H1 (cell line): ENCODE data around the gene CT45A10.

Source experiments
- CTCF ChIP-seq, 3 experiments: IDR thresholded peaks; 1 replicate in 2 of 3; 2 replicates in 1 of 3; pipeline versions ENCODE4 v1.5.1 to v1.6.1; 2011; ENCODE audit warnings: low read length in 3 of 3, mild to moderate bottlenecking in 3 of 3, inconsistent platforms in 2 of 3, low read depth in 1 of 3, moderate library complexity in 1 of 3; ENCODE audit not compliant: insufficient read depth in 1 of 3; ENCODE audit errors: control extremely low read depth in 1 of 3
- GABPA ChIP-seq: IDR thresholded peaks from 2 replicates; pipeline ENCODE4 v1.6.1; 2011; ENCODE audit warnings: mild to moderate bottlenecking, low read length, moderate library complexity, borderline replicate concordance; ENCODE audit not compliant: insufficient read depth
- GTF2F1 ChIP-seq: IDR thresholded peaks from 2 replicates; pipeline ENCODE4 v1.6.1; 2012; ENCODE audit warnings: low read depth, low read length, improper control_type of control experiment, borderline replicate concordance
- PHF8 ChIP-seq: fragments of 200-600 bp; sonication (generic); conservative IDR thresholded peaks from 2 replicates; pipeline ENCODE4 v1.7.1; 2012; ENCODE audit warnings: low read depth, mild to moderate bottlenecking, inconsistent platforms, low read length, moderate library complexity
- POLR2AphosphoS5 ChIP-seq: IDR thresholded peaks from 2 replicates; pipeline ENCODE4 v1.6.1; 2011; ENCODE audit warnings: low read depth, low read length
- TEAD4 ChIP-seq: IDR thresholded peaks from 2 replicates; pipeline ENCODE4 v1.6.1; 2012; ENCODE audit warnings: low read depth, low read length, inconsistent platforms, mixed read lengths

- TF ChIP-seq PHF8 (no peak), TEAD4 (no peak), GABPA (no peak), POLR2AphosphoS5 (no peak), CTCF (IDR thresholded peaks at IDR 0.05; ENCODE audit: control extremely low read depth in 1 of 3, insufficient read depth in 1 of 3, low read depth in 1 of 3, low read length in 3 of 3) (no peak), GTF2F1 (no peak)
These were observed 463 bp downstream of the CT45A10 start for GRCh38 chrX:135892781-135893180.
